Gastroesophageal sphincter (tissue), 4 donors: ENCODE data around the gene SHLD2. TPM values are rescaled to one million over a fixed set of nuclear protein-coding genes. Genes with fewer than 3 reads are reported as not detected.

Experiments
- ATAC-seq: fragments of 150-250 bp; one replicate; pipeline ENCODE4 v1.9.1; 2016; ENCODE audit warnings: mild to moderate bottlenecking, moderate library complexity
- H3K27ac ChIP-seq, 4 donors: fragments of 200-600 bp; sonication (generic) in 3 of 4; 1 replicate in 3 of 4; 2 replicates in 1 of 4; pipeline ENCODE4 v1.5.1; 2016 to 2019
- H3K27me3 ChIP-seq: fragments of 200-600 bp; sonication (generic); one replicate; pipeline ENCODE4 v1.5.1; 2019
- H3K36me3 ChIP-seq, 2 donors: fragments of 200-600 bp; sonication (generic); one replicate each; pipeline ENCODE4 v1.5.1; 2019; ENCODE audit warnings: control low read depth in 1 of 2
- H3K4me1 ChIP-seq, 3 donors: fragments of 200-600 bp; sonication (generic); 1 replicate in 2 of 3; 2 replicates in 1 of 3; pipeline ENCODE4 v1.5.1; 2016 to 2019; ENCODE audit warnings: control low read depth in 2 of 3
- H3K4me3 ChIP-seq, 2 donors: fragments of 200-600 bp; sonication (generic); one replicate each; pipeline ENCODE4 v1.5.1; 2019; ENCODE audit warnings: mild to moderate bottlenecking in 1 of 2, moderate library complexity in 1 of 2
- H3K9me3 ChIP-seq, 3 donors: fragments of 200-600 bp; sonication (generic); one replicate each; pipeline ENCODE4 v1.5.1; 2017 to 2019; ENCODE audit warnings: control low read depth in 2 of 3
- CTCF ChIP-seq, 4 experiments: fragments of 200-600 bp in 2 of 4; fragments of 450-650 bp in 2 of 4; sonication (generic) in 1 of 4; IDR thresholded peaks; one replicate each; pipeline ENCODE4 v1.5.1; 2017 to 2019; ENCODE audit warnings: antibody characterized with exemption in 4 of 4, mild to moderate bottlenecking in 2 of 4, moderate library complexity in 2 of 4
- EP300 ChIP-seq: sonication (generic); formaldehyde crosslinking; IDR thresholded peaks from one replicate; pipeline ENCODE4 v1.6.1; 2017; ENCODE audit warnings: antibody characterized with exemption, mild to moderate bottlenecking
- POLR2A ChIP-seq, 2 donors: fragments of 450-650 bp; IDR thresholded peaks; one replicate each; pipeline ENCODE4 v1.6.1; 2017; ENCODE audit warnings: antibody characterized with exemption in 2 of 2, mild to moderate bottlenecking in 2 of 2, moderate library complexity in 1 of 2
- POLR2AphosphoS5 ChIP-seq: sonication (generic); formaldehyde crosslinking; IDR thresholded peaks from one replicate; pipeline ENCODE4 v1.6.1; 2017; ENCODE audit warnings: antibody characterized with exemption
- WGBS, 2 donors: methylation state at CpG; one replicate each; pipeline ENCODE4 v1.1.5; 2018; ENCODE audit warnings: low coverage in 1 of 2; 5-methylcytosine and 5-hydroxymethylcytosine counted together
- total RNA-seq, 4 donors: library from RNA; depleted of rRNA; stranded (reverse); fragments of >200 nt; gene quantifications; one replicate each; pipeline ENCODE4 v1.1.0, GENCODE V29; 2016

SHLD2 gene
- 10 to 100 TPM; 21.2 to 31.0 (median 26.6) TPM for total RNA-seq

GRCh38 chr10:87094373-87095235 is at the start of gene SHLD2, which contains the start of gene GLUD1:
SHLD2 (plus strand) TSS chr10:87095206; CDS start chr10:87151355, 56,149 bp downstream.
GLUD1 (minus strand) TSS chr10:87094843; CDS start chr10:87094769, 74 bp downstream.
- peak; percentile 90 for ATAC-seq
- H3K4me3 ChIP-seq = peak within 1 kb of the TSS; percentile 80 to 89
- no peaks in the 10 kb centered on the region for H3K9me3 ChIP-seq
- no peaks in the 10 kb centered on the region for H3K27me3 ChIP-seq
- H3K27ac ChIP-seq = peak within 1 kb of the TSS; percentile 93 to 99 (median 99)
- peak; percentile 81 for TF ChIP-seq POLR2AphosphoS5
- peak; percentile 77 to 90 for TF ChIP-seq POLR2A (IDR thresholded peaks at IDR 0.05)
- TF ChIP-seq EP300 = no peak
- TF ChIP-seq CTCF (IDR thresholded peaks at IDR 0.05) = no peak
- peaks cover 0 to 16% of the 10 kb centered on the region in 2 donors for H3K36me3 ChIP-seq
- 0% methylated on average over 3 of the region's 111 CpGs; no CpG with 5 or more reads in 1 of the 2 donors for WGBS, 2 donors
- H3K4me1 ChIP-seq = peaks cover 0 to 59% (median 0%) of the 10 kb centered on the region in 3 donors

- WGBS, 2 donors = 97% methylated on average over 6 of the region's 6 CpGs; no CpG with 5 or more reads in 1 of the 2 donors
- TF ChIP-seq CTCF (IDR thresholded peaks at IDR 0.05) = no peak
- TF ChIP-seq POLR2AphosphoS5 = no peak
- no peak for TF ChIP-seq POLR2A (IDR thresholded peaks at IDR 0.05)
- TF ChIP-seq EP300 = no peak
- peaks cover 0 to 64% of the 10 kb centered on the region in 2 donors for H3K36me3 ChIP-seq
- ATAC-seq = no peak
- H3K27me3 ChIP-seq = no peaks in the 10 kb centered on the region
- no peak overlapping the region for H3K4me3 ChIP-seq
- H3K9me3 ChIP-seq = no peaks in the 10 kb centered on the region
- no peak overlapping the region for H3K27ac ChIP-seq
- H3K4me1 ChIP-seq = no peaks in the 10 kb centered on the region
These were observed 49.5 kb upstream of the SHLD2 start for GRCh38 chr10:87045434-87045938.

GRCh38 chr10:87053111-87053510 is 41.9 kb upstream of the SHLD2 start:
- Histone ChIP-seq H3K36me3 (peaks cover 0 to 99% of the 10 kb centered on the region in 2 donors), H3K4me1 (no peaks in the 10 kb centered on the region), H3K4me3 (no peak overlapping the region), H3K27ac (no peak overlapping the region), H3K27me3 (no peaks in the 10 kb centered on the region), H3K9me3 (no peaks in the 10 kb centered on the region)
- TF ChIP-seq CTCF (IDR thresholded peaks at IDR 0.05) = no peak
- no peak for TF ChIP-seq EP300
- TF ChIP-seq POLR2AphosphoS5 = no peak
- no peak for TF ChIP-seq POLR2A (IDR thresholded peaks at IDR 0.05)
- ATAC-seq = no peak
- WGBS, 2 donors = 40% methylated on average over 3 of the region's 3 CpGs; no CpG with 5 or more reads in 1 of the 2 donors

GRCh38 chr10:87053577-87054181 is 41.3 kb upstream of the SHLD2 start:
- Histone ChIP-seq H3K27me3 (no peaks in the 10 kb centered on the region), H3K36me3 (peaks cover 0 to 99% of the 10 kb centered on the region in 2 donors), H3K4me3 (no peak overlapping the region), H3K27ac (peak overlapping the region in 1 of 4 donors; percentile 3), H3K9me3 (no peaks in the 10 kb centered on the region), H3K4me1 (no peaks in the 10 kb centered on the region)
- WGBS, 2 donors = 80 to 89% methylated on average over 3 to 7 of the region's 7 CpGs
- ATAC-seq = no peak
- TF ChIP-seq POLR2AphosphoS5 = no peak
- no peak for TF ChIP-seq CTCF (IDR thresholded peaks at IDR 0.05)
- no peak for TF ChIP-seq POLR2A (IDR thresholded peaks at IDR 0.05)
- TF ChIP-seq EP300 = no peak
